ENCODE measurements around the gene VWA3A. TPM values are rescaled to one million over a fixed set of nuclear protein-coding genes. Genes with fewer than 3 reads are reported as not detected.
"Not testable (repeated sequence)": the region's sequence is repeated elsewhere in the genome, so short reads cannot be mapped to it uniquely, and the experiment has no call there.

VWA3A gene
- total RNA-seq, 1 donor from 2014 or later, result 0.25 TPM

DNA sequence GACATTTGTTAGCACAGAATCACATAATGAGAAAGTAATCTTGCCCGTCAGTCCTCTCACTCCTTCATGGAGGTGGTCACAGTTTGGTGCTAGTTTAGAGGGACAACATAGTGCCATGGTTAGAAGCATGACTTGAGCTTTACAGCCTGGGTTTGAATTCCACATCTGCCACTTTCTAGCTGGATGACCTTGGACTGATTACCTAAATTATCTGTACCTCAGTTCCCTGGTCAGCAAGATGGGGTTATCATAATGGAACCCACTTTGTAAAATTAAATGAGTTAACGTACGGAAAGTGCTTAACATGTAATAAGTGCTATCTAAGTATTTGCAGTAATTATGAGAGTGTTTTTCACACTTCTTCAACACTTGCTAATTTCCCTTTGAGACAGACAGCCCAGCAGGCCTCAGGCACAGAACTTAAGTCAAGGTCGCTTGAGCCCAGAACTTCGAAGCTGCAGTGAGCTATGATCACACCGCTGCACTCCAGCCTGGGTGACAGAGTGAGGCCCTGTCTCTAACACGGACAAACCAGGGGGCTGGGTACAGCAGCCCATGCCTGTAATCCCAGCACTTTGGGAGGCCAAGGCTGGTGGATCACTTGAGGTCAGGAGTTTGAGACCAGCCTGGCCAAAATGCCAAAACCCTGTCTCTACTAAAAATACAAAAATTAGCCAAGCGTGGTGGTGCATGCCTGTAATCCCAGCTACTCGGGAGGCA is 7.1 kb downstream of the VWA3A start:
- no peak for DNase-seq
- Histone ChIP-seq H3K27ac (replicated peaks) (no peak overlapping the region), H3K4me3 (no peak overlapping the region), H3K27me3 (ENCODE audit: low read depth) (no peaks in the 10 kb centered on the region), H3K36me3 (no peaks in the 10 kb centered on the region), H3K9me3 (replicated peaks) (no peaks in the 10 kb centered on the region), H3K4me1 (no peaks in the 10 kb centered on the region)
- TF ChIP-seq, protein P1, sequence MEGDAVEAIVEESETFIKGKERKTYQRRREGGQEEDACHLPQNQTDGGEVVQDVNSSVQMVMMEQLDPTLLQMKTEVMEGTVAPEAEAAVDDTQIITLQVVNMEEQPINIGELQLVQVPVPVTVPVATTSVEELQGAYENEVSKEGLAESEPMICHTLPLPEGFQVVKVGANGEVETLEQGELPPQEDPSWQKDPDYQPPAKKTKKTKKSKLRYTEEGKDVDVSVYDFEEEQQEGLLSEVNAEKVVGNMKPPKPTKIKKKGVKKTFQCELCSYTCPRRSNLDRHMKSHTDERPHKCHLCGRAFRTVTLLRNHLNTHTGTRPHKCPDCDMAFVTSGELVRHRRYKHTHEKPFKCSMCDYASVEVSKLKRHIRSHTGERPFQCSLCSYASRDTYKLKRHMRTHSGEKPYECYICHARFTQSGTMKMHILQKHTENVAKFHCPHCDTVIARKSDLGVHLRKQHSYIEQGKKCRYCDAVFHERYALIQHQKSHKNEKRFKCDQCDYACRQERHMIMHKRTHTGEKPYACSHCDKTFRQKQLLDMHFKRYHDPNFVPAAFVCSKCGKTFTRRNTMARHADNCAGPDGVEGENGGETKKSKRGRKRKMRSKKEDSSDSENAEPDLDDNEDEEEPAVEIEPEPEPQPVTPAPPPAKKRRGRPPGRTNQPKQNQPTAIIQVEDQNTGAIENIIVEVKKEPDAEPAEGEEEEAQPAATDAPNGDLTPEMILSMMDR (IDR thresholded peaks at IDR 0.05; ENCODE audit: borderline replicate concordance), result no peak
- intact Hi-C loops (cut with micrococcal nuclease), result no loop called here

DNA sequence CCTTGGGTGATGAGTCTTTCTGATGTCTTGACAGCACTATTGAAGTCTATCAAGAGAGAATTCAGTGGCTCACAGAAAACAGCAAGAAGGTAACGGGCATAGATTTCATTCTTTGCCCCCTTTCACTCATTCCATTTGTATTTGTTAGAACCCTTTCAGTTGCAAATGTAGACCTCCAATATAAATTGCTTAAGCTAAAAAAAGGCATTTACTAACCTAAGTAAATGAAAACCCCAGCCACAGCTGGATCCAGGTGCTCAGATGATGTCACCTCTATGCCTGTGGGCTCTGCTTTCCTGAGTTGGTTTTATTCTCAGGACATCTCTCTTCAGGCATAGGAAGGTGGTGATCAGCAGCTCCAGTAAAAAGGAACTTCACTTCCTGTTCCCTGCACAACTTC is 11.1 kb downstream of the VWA3A start:
- peaks cover 2% of the 10 kb centered on the region for H3K27me3 ChIP-seq (ENCODE audit: low read depth)
- intact Hi-C loops (cut with micrococcal nuclease), result loop anchor here (10.0 kb wide), 1 partner anchor 71 kb away; no protein-coding TSS in a partner anchor
- no peaks in the 10 kb centered on the region for H3K9me3 ChIP-seq (replicated peaks)
- TF ChIP-seq, protein P1 (IDR thresholded peaks at IDR 0.05; ENCODE audit: borderline replicate concordance), result no peak
- no peaks in the 10 kb centered on the region for H3K36me3 ChIP-seq
- DNase-seq, result no peak
- no peaks in the 10 kb centered on the region for H3K4me1 ChIP-seq
- no peak overlapping the region for H3K27ac ChIP-seq (replicated peaks)
- no peak overlapping the region for H3K4me3 ChIP-seq

DNA sequence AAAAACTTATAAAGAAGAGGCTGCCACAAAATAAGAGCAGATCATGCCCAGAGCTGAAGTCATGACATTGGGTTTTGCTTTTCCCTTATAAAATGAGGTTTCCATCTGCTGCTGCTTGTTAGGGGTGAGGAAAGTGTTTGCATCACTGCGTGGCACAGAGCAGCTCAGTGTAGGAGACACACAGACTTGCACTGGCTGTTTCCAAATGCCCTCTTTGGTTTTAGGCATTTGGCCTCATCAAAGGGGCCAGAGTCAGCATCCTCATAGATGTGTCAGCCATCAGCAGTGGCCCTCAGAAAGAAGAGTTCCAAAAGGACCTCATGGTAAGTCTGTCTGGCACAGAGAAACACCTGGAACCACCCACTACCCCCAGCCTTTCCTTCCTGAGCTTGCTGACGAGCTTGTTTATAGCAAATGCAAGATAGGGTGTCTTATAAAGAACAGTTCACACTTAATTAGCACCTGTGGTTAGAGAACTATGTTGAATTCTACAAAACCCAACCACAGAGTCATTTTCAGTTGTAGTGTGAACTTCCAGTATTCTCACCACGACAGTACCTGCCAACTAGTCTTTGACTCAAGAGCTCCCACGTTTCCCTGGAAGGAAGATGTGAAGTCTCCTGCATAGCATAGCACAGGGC is 17.0 kb downstream of the VWA3A start:
- intact Hi-C loops (cut with micrococcal nuclease), result loop anchor here (10.0 kb wide), 1 partner anchor 65 kb away; no protein-coding TSS in a partner anchor
- TF ChIP-seq, protein P1 (IDR thresholded peaks at IDR 0.05; ENCODE audit: borderline replicate concordance), result no peak

DNA sequence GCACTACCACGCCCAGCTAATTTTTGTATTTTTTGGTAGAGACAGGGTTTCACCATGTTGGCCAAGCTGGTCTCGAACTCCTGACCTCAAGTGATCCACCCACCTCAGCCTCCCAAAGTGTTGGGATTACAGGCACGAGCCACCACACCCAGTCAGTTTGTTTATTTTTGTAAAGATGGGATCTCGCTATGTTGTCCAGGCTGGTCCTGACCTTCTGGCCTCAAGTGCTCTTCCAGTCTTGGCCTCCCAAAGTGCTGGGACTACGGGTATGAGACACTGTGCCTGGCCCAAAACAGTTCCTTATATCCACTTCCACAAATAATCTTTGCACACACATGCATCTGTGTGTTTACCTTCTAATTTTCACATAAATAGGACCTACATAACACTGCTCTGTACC is 19.3 kb downstream of the VWA3A start:
- intact Hi-C loops (cut with micrococcal nuclease); H3K4me1 ChIP-seq; DNase-seq; H3K4me3 ChIP-seq; H3K27me3 ChIP-seq (ENCODE audit: low read depth); H3K27ac ChIP-seq (replicated peaks); H3K36me3 ChIP-seq; H3K9me3 ChIP-seq (replicated peaks): not testable (repeated sequence)

More for the DNA sequence above, 17.0 kb downstream of the VWA3A start:
- Histone ChIP-seq H3K27me3 (ENCODE audit: low read depth) (peaks cover 5% of the 10 kb centered on the region), H3K9me3 (replicated peaks) (no peaks in the 10 kb centered on the region), H3K27ac (replicated peaks) (no peak overlapping the region), H3K4me1 (no peaks in the 10 kb centered on the region), H3K36me3 (no peaks in the 10 kb centered on the region), H3K4me3 (no peak overlapping the region)
- DNase-seq, result no peak

DNA sequence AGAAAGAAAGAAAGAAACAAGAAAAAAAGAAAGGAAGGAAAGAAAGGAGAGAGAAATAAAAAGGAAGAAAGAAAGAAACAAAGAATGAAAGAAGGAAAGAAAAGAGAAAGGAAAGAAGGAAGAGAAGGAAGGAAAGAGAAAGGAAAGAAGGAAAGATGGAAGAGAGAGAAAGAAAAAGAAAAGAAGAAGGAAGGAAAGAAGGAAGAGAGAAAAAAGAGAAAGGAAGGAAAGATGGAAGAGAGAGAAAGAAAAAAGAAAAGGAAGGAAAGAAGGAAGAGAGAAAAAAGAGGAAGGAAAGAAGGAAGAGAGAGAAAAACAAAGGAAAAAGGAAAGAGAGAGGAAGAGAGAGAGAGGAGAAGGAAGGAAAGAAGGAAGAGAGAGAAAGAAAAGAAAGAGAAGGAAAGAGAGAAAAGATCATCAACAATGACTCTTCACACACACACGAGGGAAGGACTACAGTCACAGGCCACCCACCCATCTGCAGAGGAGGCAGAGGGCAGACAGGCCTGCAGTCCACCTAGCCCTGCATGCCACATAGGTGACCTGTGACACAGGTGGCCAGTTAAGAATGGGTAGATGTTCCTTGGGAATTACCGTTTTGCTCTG is 23.9 kb downstream of the VWA3A start:
- Histone ChIP-seq H3K27me3 (ENCODE audit: low read depth) (no peaks in the 10 kb centered on the region), H3K4me1 (no peaks in the 10 kb centered on the region), H3K9me3 (replicated peaks) (no peaks in the 10 kb centered on the region), H3K4me3 (no peak overlapping the region), H3K27ac (replicated peaks) (no peak overlapping the region), H3K36me3 (no peaks in the 10 kb centered on the region)
- DNase-seq, result no peak
- TF ChIP-seq, protein P1 (IDR thresholded peaks at IDR 0.05; ENCODE audit: borderline replicate concordance), result no peak
- intact Hi-C loops (cut with micrococcal nuclease), result no loop called here

DNA sequence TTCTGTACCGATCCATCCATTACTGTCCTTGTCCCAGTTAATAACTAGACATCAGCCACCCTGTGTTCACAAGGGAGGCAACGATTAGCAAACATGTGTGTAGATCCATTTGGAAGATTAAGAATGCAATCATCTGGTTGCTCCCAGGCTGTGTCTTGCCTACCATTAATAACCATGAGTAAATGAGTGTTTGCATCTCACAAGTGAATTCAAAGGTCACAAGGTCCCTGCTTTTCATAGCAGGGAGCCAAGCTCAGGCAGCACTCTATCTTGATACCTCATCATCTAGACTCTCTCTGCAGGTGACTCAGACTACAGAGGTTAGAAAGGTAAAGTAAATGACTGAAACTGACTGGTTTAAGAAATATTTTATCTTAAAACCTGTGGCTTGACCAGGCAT is 25.3 kb downstream of the VWA3A start:
- intact Hi-C loops (cut with micrococcal nuclease), result no loop called here

More for the DNA sequence above, 25.3 kb downstream of the VWA3A start:
- DNase-seq, result no peak
- TF ChIP-seq, protein P1 (IDR thresholded peaks at IDR 0.05; ENCODE audit: borderline replicate concordance), result no peak
- no peak overlapping the region for H3K27ac ChIP-seq (replicated peaks)
- no peaks in the 10 kb centered on the region for H3K27me3 ChIP-seq (ENCODE audit: low read depth)
- H3K4me3 ChIP-seq, result no peak overlapping the region
- H3K4me1 ChIP-seq, result no peaks in the 10 kb centered on the region
- no peaks in the 10 kb centered on the region for H3K9me3 ChIP-seq (replicated peaks)
- H3K36me3 ChIP-seq, result no peaks in the 10 kb centered on the region
